A673 (cell line): ENCODE results near the gene SLC22A16. TPM values are rescaled to one million over a fixed set of nuclear protein-coding genes. Genes with fewer than 3 reads are reported as not detected.

Experiments used
- BruUV-seq: library from RNA; stranded (reverse); fragments of 400-500 nt; replicated peaks from 2 replicates; lab custom pipeline; 2021; lab: Mats Ljungman, UMichigan
- CTCF ChIA-PET: fragments of 300-600 bp; sonication (Branson Sonifier 250); formaldehyde crosslinking; loops from one replicate; lab custom pipeline; 2022; ENCODE audit warnings: antibody characterized with exemption; lab: Charles Lee
- POLR2A ChIA-PET: fragments of 300-600 bp; sonication (Branson Sonifier 250); formaldehyde crosslinking; loops from one replicate; lab custom pipeline; 2022; ENCODE audit warnings: antibody characterized with exemption; ENCODE audit not compliant: low non-redundant PET; lab: Charles Lee
- DNase-seq: peaks from one replicate; pipeline ENCODE4 v3.0.0-alpha.2; 2015; ENCODE audit warnings: low spot score
- H3K27ac ChIP-seq: fragments of 200-600 bp; sonication (generic); 2 replicates; pipeline ENCODE4 v1.5.1; 2016; ENCODE audit warnings: mixed run types, low read depth, mild to moderate bottlenecking, mixed read lengths, antibody characterized with exemption, low read length; ENCODE audit not compliant: poor library complexity, severe bottlenecking
- H3K27me3 ChIP-seq: fragments of 200-600 bp; sonication (generic); replicated peaks from 2 replicates; pipeline ENCODE4 v1.6.1; 2017; ENCODE audit warnings: mixed run types, low read depth, mild to moderate bottlenecking, mixed read lengths, antibody characterized with exemption, low read length; ENCODE audit not compliant: insufficient read depth, poor library complexity
- H3K36me3 ChIP-seq: fragments of 200-600 bp; sonication (generic); 2 replicates; pipeline ENCODE4 v1.6.1; 2016; ENCODE audit warnings: mixed run types, mild to moderate bottlenecking, mixed read lengths, antibody characterized with exemption, low read length; ENCODE audit not compliant: insufficient read depth, poor library complexity, severe bottlenecking
- H3K4me1 ChIP-seq: fragments of 200-600 bp; sonication (generic); 2 replicates; pipeline ENCODE4 v1.6.1; 2017; ENCODE audit warnings: mixed run types, mild to moderate bottlenecking, mixed read lengths, antibody characterized with exemption, low read length; ENCODE audit not compliant: insufficient read depth, poor library complexity, severe bottlenecking
- H3K4me3 ChIP-seq: fragments of 200-600 bp; sonication (generic); 2 replicates; pipeline ENCODE4 v1.5.1; 2016; ENCODE audit warnings: low read depth, mixed run types, mild to moderate bottlenecking, mixed read lengths, low read length; ENCODE audit not compliant: poor library complexity, severe bottlenecking
- H3K9me3 ChIP-seq: fragments of 200-600 bp; sonication (generic); 2 replicates; pipeline ENCODE4 v1.6.1; 2016; ENCODE audit warnings: mixed run types, low read depth, mild to moderate bottlenecking, mixed read lengths, antibody characterized with exemption, low read length; ENCODE audit not compliant: poor library complexity, severe bottlenecking
- EZH2 ChIP-seq: fragments of 200-600 bp; sonication (generic); IDR thresholded peaks from 2 replicates; pipeline ENCODE4 v1.6.1; 2017; ENCODE audit warnings: borderline replicate concordance, low read depth, mild to moderate bottlenecking, mixed read lengths, antibody characterized with exemption, low read length; ENCODE audit not compliant: poor library complexity, severe bottlenecking
- intact Hi-C: fragments of 100-400 bp; cut with micrococcal nuclease; formaldehyde crosslinking; loops from one replicate; pipeline ENCODE4 v1.10.0; 2022; ENCODE audit not compliant: unreplicated experiment
- total RNA-seq: library from RNA; stranded (reverse); gene quantifications from 2 replicates; pipeline ENCODE4 v1.2.3, GENCODE V29; 2021
- TF ChIP-seq, protein P1 (sequence below): fragments of 300-800, 200-600 bp; sonication (generic); conservative IDR thresholded peaks from 2 replicates; pipeline ENCODE4 v1.5.1; 2017; ENCODE audit warnings: low read depth, mild to moderate bottlenecking, antibody characterized with exemption, low read length, moderate library complexity, mixed read lengths

SLC22A16 gene
- total RNA-seq, 1 experiment from 2014 or later = 0.15 TPM

GRCh38 chr6:110430236-110430635 is 46.2 kb downstream of the SLC22A16 start:
- no peak overlapping the region for H3K4me3 ChIP-seq
- H3K9me3 ChIP-seq = no peaks in the 10 kb centered on the region
- H3K27me3 ChIP-seq = no peaks in the 10 kb centered on the region
- TF ChIP-seq, protein P1, sequence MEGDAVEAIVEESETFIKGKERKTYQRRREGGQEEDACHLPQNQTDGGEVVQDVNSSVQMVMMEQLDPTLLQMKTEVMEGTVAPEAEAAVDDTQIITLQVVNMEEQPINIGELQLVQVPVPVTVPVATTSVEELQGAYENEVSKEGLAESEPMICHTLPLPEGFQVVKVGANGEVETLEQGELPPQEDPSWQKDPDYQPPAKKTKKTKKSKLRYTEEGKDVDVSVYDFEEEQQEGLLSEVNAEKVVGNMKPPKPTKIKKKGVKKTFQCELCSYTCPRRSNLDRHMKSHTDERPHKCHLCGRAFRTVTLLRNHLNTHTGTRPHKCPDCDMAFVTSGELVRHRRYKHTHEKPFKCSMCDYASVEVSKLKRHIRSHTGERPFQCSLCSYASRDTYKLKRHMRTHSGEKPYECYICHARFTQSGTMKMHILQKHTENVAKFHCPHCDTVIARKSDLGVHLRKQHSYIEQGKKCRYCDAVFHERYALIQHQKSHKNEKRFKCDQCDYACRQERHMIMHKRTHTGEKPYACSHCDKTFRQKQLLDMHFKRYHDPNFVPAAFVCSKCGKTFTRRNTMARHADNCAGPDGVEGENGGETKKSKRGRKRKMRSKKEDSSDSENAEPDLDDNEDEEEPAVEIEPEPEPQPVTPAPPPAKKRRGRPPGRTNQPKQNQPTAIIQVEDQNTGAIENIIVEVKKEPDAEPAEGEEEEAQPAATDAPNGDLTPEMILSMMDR = no peak
- no peak for TF ChIP-seq EZH2
- H3K27ac ChIP-seq = no peak overlapping the region
- no peak for DNase-seq
- ChIA-PET CTCF (no interaction called here), POLR2A (no interaction called here)
- H3K36me3 ChIP-seq = no peaks in the 10 kb centered on the region
- peaks cover 3% of the 10 kb centered on the region for H3K4me1 ChIP-seq
- intact Hi-C loops = no loop called here
- BruUV-seq = no TSS peak

DNA sequence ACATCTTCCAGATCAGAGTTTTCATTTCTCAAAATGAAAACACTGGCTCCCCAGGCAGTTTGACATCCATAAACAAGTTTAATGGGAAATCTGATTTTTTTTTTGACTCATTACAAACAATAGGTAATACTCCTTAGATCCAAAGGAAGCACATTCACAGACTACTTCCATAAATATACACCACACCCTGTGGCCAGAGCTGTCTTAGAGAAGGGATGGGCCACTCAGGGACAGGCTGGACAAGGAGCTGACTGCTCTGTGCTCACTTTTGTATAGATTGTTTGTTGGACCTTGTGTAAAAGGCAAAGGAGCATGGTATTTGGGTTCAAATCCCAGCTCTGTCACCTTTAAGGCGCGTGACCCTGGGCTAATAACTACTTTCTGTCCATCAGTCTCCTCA is 48.3 kb downstream of the SLC22A16 start:
- H3K27ac ChIP-seq = no peak overlapping the region
- POLR2A ChIA-PET = no interaction called here
- intact Hi-C loops = no loop called here
- H3K36me3 ChIP-seq = no peaks in the 10 kb centered on the region
- H3K9me3 ChIP-seq = no peaks in the 10 kb centered on the region
- BruUV-seq = no TSS peak
- no peak for DNase-seq
- peaks cover 22% of the 10 kb centered on the region for H3K4me1 ChIP-seq
- H3K4me3 ChIP-seq = no peak overlapping the region
- CTCF ChIA-PET = no interaction called here
- H3K27me3 ChIP-seq = no peaks in the 10 kb centered on the region
- TF ChIP-seq, protein P1 = no peak
- TF ChIP-seq EZH2 = no peak

DNA sequence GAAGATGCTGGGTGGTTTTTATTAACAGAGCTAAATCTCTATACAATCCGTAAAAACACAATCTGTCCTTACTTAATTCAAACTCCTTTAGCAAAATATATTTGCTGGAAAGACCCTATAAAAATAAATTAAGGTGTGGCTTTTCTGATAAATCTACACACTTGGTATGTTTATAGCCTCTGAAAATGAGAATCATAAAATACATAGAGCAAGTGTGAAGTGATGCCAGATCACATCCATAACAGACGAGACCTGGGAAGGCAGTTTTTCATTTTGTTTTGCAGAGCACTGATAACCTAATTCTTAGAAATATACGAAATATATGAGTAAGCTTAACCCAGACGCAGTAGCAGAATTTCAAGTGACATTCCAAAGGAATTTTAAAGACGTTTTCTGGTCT is 50.6 kb downstream of the SLC22A16 start:
- no peaks in the 10 kb centered on the region for H3K9me3 ChIP-seq
- H3K27ac ChIP-seq = no peak overlapping the region
- no peaks in the 10 kb centered on the region for H3K27me3 ChIP-seq
- TF ChIP-seq, protein P1 = no peak
- no peak for TF ChIP-seq EZH2
- no peak for DNase-seq
- ChIA-PET POLR2A (no interaction called here), CTCF (no interaction called here)
- intact Hi-C loops = no loop called here
- H3K36me3 ChIP-seq = no peaks in the 10 kb centered on the region
- no peak overlapping the region for H3K4me3 ChIP-seq
- H3K4me1 ChIP-seq = peaks cover 26% of the 10 kb centered on the region
- no TSS peak for BruUV-seq
